NOMO-1 treated with dmso at 0.1 percent for 144 hours (cell line): ENCODE results near the gene FAM53B.
A peak's percentile ranks its signal among the peaks of the same experiment; 100 is the strongest.

Experiments
- DNase-seq: peaks from one replicate; lab custom pipeline; 2025; ENCODE audit not compliant: unreplicated experiment; lab: John Stamatoyannopoulos, UW

FAM53B gene

GRCh38 chr10:124742413-124743190 is 1.6 kb downstream of the FAM53B start:
- DNase-seq = no peak

- DNase-seq = no peak
Observed at GRCh38 chr10:124741922-124742412, 2.2 kb downstream of the FAM53B start.

- DNase-seq = peak; percentile 81
Observed at GRCh38 chr10:124741281-124741921, 2.8 kb downstream of the FAM53B start.

- DNase-seq = peak; percentile 51
Observed at GRCh38 chr10:124740369-124741280, 3.6 kb downstream of the FAM53B start.

- DNase-seq = no peak
Observed at GRCh38 chr10:124739986-124740368, 4.2 kb downstream of the FAM53B start.

GRCh38 chr10:124739119-124739921 is 4.9 kb downstream of the FAM53B start:
- no peak for DNase-seq

DNA sequence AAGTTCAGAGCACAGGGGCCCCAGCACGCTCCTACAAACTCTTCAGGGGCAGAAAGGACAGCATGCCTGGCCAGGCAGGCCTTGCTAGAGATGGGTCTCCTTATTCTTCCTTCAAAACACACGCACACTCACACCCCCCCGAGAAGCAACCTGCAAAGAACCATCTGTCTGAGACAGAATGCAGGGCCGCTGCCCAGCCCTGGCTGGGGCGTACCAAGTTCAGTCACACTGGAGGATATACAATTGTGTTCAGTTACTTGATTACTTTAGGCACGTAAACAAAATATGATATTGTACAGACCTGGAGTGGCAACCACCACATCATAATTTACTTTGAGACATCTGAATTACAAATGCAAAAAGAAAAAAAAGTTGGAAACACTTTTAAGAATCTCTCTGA is 5.7 kb downstream of the FAM53B start:
- no peak for DNase-seq

GRCh38 chr10:124737708-124738107 is 6.5 kb downstream of the FAM53B start:
- no peak for DNase-seq

GRCh38 chr10:124737221-124737620 is 7.0 kb downstream of the FAM53B start:
- no peak for DNase-seq

DNA sequence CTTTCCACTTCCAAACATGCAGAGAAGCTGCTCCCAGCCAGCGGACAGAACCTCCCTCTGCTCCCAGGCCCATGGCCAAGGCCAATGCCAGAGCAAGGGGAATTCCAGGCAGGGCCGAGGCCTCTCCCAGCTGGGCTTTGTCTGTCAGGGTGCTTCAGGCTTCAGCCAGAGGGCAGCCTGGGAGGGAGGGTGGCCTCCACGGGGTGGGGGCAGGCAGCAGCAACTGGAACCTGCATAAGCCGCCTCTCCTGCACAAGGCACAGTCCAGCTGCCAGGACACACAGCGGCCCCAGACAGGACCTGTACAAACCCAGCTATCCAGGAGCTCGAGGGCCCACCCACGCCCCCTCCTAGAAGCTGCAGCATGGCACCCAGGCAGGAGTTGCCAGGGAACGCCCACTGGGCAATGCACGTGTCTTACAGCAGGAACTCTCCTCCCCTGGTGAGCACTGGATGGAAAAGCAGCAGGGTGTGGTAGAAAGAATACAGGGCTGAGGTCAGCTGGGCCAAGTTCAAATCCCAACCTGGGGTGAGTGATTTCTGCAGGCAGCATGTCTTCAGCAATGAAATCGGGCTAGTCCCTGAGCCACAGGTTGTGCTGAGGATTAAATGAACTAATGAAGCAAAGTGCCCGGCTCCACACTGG is 7.6 kb downstream of the FAM53B start:
- no peak for DNase-seq

DNA sequence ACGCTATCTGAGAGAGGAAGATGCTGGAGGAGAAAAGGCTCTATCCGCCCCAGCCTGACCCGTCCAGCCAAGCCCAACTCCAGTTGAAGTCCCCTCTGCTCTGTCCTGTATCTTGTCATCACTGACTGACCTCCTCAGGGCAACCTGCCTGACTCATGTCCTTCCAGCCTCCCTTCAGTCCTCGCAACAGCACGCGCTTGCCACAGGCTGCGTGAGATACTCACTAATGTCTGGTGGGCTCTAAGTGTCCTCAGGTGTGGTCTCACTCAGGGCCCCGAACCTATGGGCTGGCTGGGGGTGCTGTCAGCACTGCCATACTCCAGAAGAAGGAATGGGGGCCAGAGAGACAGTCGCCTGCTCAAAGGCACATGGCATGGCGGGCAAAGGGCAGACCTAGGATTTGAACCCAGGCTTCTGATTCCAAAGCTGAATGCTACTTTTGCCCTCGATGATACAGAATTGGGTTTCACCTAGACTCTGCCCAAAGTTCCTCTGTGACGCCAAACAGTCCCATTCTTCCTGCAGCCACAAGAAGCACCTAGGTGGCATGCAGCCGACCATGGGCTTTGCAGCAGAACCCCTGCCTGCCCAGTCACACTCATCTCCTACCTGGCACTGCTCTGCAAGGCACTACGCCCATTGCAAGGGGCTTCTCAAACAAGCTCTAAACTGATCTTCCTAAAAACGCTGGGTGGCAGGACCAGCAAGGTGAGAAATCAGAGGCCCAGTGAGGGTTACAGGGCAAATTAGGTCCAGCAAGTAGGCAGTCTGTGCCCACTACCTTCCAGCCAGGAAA is 8.5 kb downstream of the FAM53B start:
- DNase-seq = no peak

GRCh38 chr10:124734311-124735166 is 9.6 kb downstream of the FAM53B start:
- no peak for DNase-seq

DNA sequence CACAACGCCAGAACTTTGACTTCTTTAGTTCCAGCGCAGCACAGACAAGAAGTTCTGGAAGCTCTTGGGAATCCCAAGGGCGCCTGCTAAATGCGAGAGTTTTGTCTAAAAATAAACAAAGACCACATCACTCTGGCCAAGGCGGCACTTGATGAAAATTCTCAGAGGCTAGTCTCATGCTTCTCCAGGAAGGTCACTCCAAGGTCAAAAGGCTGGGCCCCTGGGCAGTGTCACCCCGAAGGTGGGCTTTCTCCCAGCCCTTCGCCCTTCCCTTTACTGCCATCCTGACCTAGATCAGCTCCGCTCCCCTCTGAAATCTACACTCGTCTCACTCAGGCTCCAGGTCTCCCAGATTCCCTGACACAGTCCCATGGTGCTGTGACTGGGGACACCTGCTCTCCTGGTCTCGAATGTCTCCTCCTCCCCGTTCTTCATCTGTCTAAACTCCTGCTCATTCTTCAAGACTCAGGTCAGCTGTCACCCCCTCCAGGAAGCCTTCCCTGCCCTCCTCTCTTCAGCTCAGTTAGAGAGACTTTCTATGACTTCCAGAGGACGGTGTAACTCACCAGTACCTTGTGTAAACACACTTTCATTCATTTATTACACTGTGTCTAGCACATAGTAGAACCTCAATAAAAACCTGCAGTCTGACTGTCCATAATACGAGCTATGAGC is 10.5 kb downstream of the FAM53B start:
- no peak for DNase-seq

GRCh38 chr10:124732931-124733570 is 11.1 kb downstream of the FAM53B start:
- no peak for DNase-seq

- DNase-seq = no peak
Observed at GRCh38 chr10:124731551-124731950, 12.6 kb downstream of the FAM53B start.

- DNase-seq = no peak
Observed at GRCh38 chr10:124730790-124731189, 13.4 kb downstream of the FAM53B start.
